ENCODE measurements around the gene SH3PXD2A. TPM values are rescaled to one million over a fixed set of nuclear protein-coding genes. Genes with fewer than 3 reads are reported as not detected.

The SH3PXD2A gene
- total and polyA plus RNA-seq, 9 of the 15 experiments (the other 6 are each of a cell fraction or from before 2014, with no cell fraction given), result 0.41 to 9.3 (median 2.5) TPM

DNA sequence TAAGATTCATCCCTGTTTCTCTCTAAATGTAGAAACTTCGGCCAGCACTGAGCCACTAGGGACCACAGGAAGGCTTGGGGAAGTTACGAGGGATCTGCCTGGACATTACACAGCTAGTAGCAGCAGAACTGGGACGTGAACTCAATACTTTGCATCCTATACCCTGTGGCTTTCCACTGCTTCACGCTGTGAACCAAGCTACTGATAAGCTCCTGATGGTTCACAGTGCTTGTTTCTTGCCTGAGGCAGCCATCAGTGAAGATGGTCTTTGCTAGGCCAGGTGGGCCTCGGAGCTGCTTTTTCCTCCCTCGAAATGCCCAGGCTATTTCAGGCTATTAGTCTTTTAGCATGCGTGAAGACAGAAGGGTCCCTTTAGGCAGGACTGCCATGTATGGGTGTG is 132.7 kb downstream of the SH3PXD2A start (continued):
- TF ChIP-seq, protein P1, sequence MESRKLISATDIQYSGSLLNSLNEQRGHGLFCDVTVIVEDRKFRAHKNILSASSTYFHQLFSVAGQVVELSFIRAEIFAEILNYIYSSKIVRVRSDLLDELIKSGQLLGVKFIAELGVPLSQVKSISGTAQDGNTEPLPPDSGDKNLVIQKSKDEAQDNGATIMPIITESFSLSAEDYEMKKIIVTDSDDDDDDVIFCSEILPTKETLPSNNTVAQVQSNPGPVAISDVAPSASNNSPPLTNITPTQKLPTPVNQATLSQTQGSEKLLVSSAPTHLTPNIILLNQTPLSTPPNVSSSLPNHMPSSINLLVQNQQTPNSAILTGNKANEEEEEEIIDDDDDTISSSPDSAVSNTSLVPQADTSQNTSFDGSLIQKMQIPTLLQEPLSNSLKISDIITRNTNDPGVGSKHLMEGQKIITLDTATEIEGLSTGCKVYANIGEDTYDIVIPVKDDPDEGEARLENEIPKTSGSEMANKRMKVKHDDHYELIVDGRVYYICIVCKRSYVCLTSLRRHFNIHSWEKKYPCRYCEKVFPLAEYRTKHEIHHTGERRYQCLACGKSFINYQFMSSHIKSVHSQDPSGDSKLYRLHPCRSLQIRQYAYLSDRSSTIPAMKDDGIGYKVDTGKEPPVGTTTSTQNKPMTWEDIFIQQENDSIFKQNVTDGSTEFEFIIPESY (CRISPR knock-in tag; IDR thresholded peaks at IDR 0.05), result no peak
- TF ChIP-seq PHF8 (IDR thresholded peaks at IDR 0.05; ENCODE audit: borderline replicate concordance, low read length) (no peak), SLC30A9 (CRISPR knock-in tag; IDR thresholded peaks at IDR 0.05) (no peak), RBM25 (IDR thresholded peaks at IDR 0.05; ENCODE audit: low read depth, low read length, severe bottlenecking) (no peak), ZNF143 (CRISPR knock-in tag; IDR thresholded peaks at IDR 0.05) (no peak), TCF7L2 (IDR thresholded peaks at IDR 0.05; ENCODE audit: low read depth, low read length) (no peak)

DNA sequence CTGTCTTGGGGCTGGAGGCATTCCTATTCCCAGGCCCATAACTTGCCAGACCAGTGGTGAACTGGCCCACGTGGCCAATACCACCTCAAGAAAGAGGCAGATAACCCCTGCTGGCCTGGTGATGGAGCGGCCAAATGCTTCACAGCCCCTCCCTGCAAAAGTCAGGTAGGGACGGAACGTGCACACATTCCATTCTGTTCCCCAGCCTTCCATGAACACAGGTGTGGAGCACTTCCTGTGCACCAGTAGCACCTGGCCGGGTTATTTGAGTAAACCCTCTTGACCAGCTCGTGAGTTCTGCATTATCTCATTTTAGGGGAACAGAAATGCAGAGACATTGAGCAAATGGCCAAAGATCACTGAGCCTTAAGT is 134.4 kb downstream of the SH3PXD2A start:
- H3K9ac ChIP-seq (ENCODE audit: insufficient read depth in 1 of 2, low read depth in 2 of 2, low read length in 2 of 2), result no peak overlapping the region; a peak in 1 of 4 replicates
- H3K27ac ChIP-seq (ENCODE audit: extremely low read depth, low read depth, low read length), result no peak overlapping the region
- intact Hi-C loops (cut with micrococcal nuclease) (no loop called here), in situ Hi-C loops (cut with MboI) (loop anchor here (5.0 kb wide), 1 partner anchor 126 kb away; no protein-coding TSS in a partner anchor)
- FAIRE-seq (no peak), DNase-seq (ENCODE audit: extremely low read depth in 1 of 4, low spot score in 3 of 4) (no peak), ATAC-seq (no peak)
- ChIA-PET CTCF (ENCODE audit: low intra/inter-chr PET ratio) (no interaction called here), POLR2A (interaction anchor here (1.0 kb wide), 1 partner anchor 13 kb away, joined by 3 read pairs; no protein-coding TSS in a partner anchor)
- H3K9me1 ChIP-seq (ENCODE audit: control insufficient read depth, insufficient read depth, low read length), result no peaks in the 10 kb centered on the region
- BruUV-seq (replicated peaks), result no TSS peak
- no peaks in the 10 kb centered on the region for H3K79me2 ChIP-seq (ENCODE audit: control insufficient read depth, insufficient read depth, low read length)
- no peak overlapping the region for H3K4me3 ChIP-seq
- no peaks in the 10 kb centered on the region for H3K36me3 ChIP-seq (ENCODE audit: control insufficient read depth, insufficient read depth, low read length)
- H3K9me3 ChIP-seq (replicated peaks; ENCODE audit: control insufficient read depth, insufficient read depth, low read depth, low read length), result no peaks in the 10 kb centered on the region
- no peak overlapping the region for H3K4me2 ChIP-seq (ENCODE audit: insufficient read depth, low read length)
- no peak overlapping the region for H2AFZ ChIP-seq (ENCODE audit: low read depth, low read length)
- TF ChIP-seq HNRNPK (IDR thresholded peaks at IDR 0.05; ENCODE audit: low read depth, low read length, poor library complexity, severe bottlenecking), result no peak
- no peak for TF ChIP-seq MYBL2 (IDR thresholded peaks at IDR 0.05; ENCODE audit: low read depth)
- no peak for TF ChIP-seq MYBL2 (CRISPR knock-in tag; IDR thresholded peaks at IDR 0.05; ENCODE audit: borderline replicate concordance)
- no peak for TF ChIP-seq ZEB2 (IDR thresholded peaks at IDR 0.05)
- TF ChIP-seq, protein P2, sequence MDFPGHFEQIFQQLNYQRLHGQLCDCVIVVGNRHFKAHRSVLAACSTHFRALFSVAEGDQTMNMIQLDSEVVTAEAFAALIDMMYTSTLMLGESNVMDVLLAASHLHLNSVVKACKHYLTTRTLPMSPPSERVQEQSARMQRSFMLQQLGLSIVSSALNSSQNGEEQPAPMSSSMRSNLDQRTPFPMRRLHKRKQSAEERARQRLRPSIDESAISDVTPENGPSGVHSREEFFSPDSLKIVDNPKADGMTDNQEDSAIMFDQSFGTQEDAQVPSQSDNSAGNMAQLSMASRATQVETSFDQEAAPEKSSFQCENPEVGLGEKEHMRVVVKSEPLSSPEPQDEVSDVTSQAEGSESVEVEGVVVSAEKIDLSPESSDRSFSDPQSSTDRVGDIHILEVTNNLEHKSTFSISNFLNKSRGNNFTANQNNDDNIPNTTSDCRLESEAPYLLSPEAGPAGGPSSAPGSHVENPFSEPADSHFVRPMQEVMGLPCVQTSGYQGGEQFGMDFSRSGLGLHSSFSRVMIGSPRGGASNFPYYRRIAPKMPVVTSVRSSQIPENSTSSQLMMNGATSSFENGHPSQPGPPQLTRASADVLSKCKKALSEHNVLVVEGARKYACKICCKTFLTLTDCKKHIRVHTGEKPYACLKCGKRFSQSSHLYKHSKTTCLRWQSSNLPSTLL (IDR thresholded peaks at IDR 0.05), result no peak
- no peak for TF ChIP-seq TAF7 (tag; IDR thresholded peaks at IDR 0.05)
- no peak for TF ChIP-seq MTA1 (IDR thresholded peaks at IDR 0.05; ENCODE audit: borderline replicate concordance)
- TF ChIP-seq RAD21 (CRISPR knock-in tag; conservative IDR thresholded peaks at IDR 0.05 in 1 of 2, IDR thresholded peaks at IDR 0.05 in 1 of 2), result no peak
- no peak for TF ChIP-seq ZNF174 (CRISPR knock-in tag; IDR thresholded peaks at IDR 0.05)
- no peaks in the 10 kb centered on the region for H4K20me1 ChIP-seq (replicated peaks; ENCODE audit: control insufficient read depth, insufficient read depth, low read length)
- H3K4me1 ChIP-seq (replicated peaks in 1 of 2; ENCODE audit: control insufficient read depth in 2 of 2, insufficient read depth in 2 of 2, low read length in 2 of 2), result no peaks in the 10 kb centered on the region
- H3K27me3 ChIP-seq (ENCODE audit: control insufficient read depth in 2 of 2, insufficient read depth in 2 of 2, low read length in 2 of 2), result peaks cover 4 to 37% of the 10 kb centered on the region in 2 experiments; a peak in 4 of 5 replicates
- 2% methylated on average over 6 of the region's 6 CpGs for WGBS (ENCODE audit: insufficient coverage, low coverage, missing lambda C conversion rate)

Data from K562 (cell line).